Endodermal cell (in vitro differentiated cells): ENCODE data around the gene AGXT2. TPM values are rescaled to one million over a fixed set of nuclear protein-coding genes. Genes with fewer than 3 reads are reported as not detected.

ENCODE experiments used
- DNase-seq: peaks from one replicate; pipeline ENCODE4 v3.0.0-alpha.2; 2017
- H3K27ac ChIP-seq: 2 replicates; pipeline ENCODE4 v1.5.1; 2013; ENCODE audit warnings: mild to moderate bottlenecking, low read depth, low read length, moderate library complexity
- H3K27me3 ChIP-seq: 2 replicates; pipeline ENCODE4 v1.6.1; 2013; ENCODE audit warnings: mild to moderate bottlenecking, low read length, moderate library complexity; ENCODE audit not compliant: insufficient read depth, control insufficient read depth, poor library complexity, severe bottlenecking
- H3K36me3 ChIP-seq: 2 replicates; pipeline ENCODE4 v1.7.0; 2013; ENCODE audit warnings: mild to moderate bottlenecking, low read length, moderate library complexity; ENCODE audit not compliant: control insufficient read depth, insufficient read depth
- H3K4me1 ChIP-seq: one replicate; pipeline ENCODE4 v1.7.0; 2013; ENCODE audit warnings: low read length; ENCODE audit not compliant: control insufficient read depth, insufficient read depth
- H3K4me3 ChIP-seq: 2 replicates; pipeline ENCODE4 v1.5.1; 2013; ENCODE audit warnings: mild to moderate bottlenecking, low read length, moderate library complexity
- H3K9ac ChIP-seq: 2 replicates; pipeline ENCODE4 v1.6.1; 2013; ENCODE audit warnings: mild to moderate bottlenecking, low read length, moderate library complexity; ENCODE audit not compliant: poor library complexity, severe bottlenecking; ENCODE audit errors: extremely low read depth
- H3K9me3 ChIP-seq: 2 replicates; pipeline ENCODE4 v1.6.1; 2013; ENCODE audit warnings: mild to moderate bottlenecking, low read length, moderate library complexity; ENCODE audit not compliant: control insufficient read depth
- H3K27ac Mint-ChIP-seq: 2 replicates; pipeline ENCODE4 v1.8.0; 2020; ENCODE audit warnings: mixed read lengths
- H3K27me3 Mint-ChIP-seq: 2 replicates; pipeline ENCODE4 v1.8.0; 2021; ENCODE audit warnings: mild to moderate bottlenecking, mixed read lengths; ENCODE audit not compliant: insufficient read depth
- H3K36me3 Mint-ChIP-seq: 2 replicates; pipeline ENCODE4 v1.8.0; 2020; ENCODE audit warnings: low read depth, mixed read lengths
- H3K4me1 Mint-ChIP-seq: 2 replicates; pipeline ENCODE4 v1.8.0; 2020; ENCODE audit warnings: mixed read lengths
- H3K4me3 Mint-ChIP-seq: 2 replicates; pipeline ENCODE4 v1.8.0; 2020; ENCODE audit warnings: mild to moderate bottlenecking, moderate library complexity, mixed read lengths
- H3K9me3 Mint-ChIP-seq: 2 replicates; pipeline ENCODE4 v1.8.0; 2020; ENCODE audit warnings: mild to moderate bottlenecking, mixed read lengths
- WGBS, 2 experiments: methylation state at CpG; one replicate each; pipeline versions ENCODE4 v1.1.5 to v1.1.7; 2013; ENCODE audit warnings: missing lambda C conversion rate in 2 of 2, mixed read lengths in 1 of 2; ENCODE audit not compliant: insufficient coverage in 1 of 2, insufficient read length in 1 of 2; 5-methylcytosine and 5-hydroxymethylcytosine counted together
- total RNA-seq, 2 donors: library from RNA; stranded (reverse); fragmentation: NEBNext Ultra II Directional in 1 of 2; extraction: Animal tissue kit (Norgen Biotek cat#: 25700) in 1 of 2; gene quantifications; 2 replicates in 1 of 2; 3 replicates in 1 of 2; pipeline ENCODE4 v1.2.1, GENCODE V29; 2021
- TF ChIP-seq, protein P1 (sequence below): fragments of 200-600 bp; sonication (generic); conservative IDR thresholded peaks from 2 replicates; pipeline ENCODE4 v1.5.0; 2021; ENCODE audit warnings: antibody characterized with exemption, mild to moderate bottlenecking

Gene AGXT2
- total RNA-seq, 2 donors from 2014 or later: not detected

DNA sequence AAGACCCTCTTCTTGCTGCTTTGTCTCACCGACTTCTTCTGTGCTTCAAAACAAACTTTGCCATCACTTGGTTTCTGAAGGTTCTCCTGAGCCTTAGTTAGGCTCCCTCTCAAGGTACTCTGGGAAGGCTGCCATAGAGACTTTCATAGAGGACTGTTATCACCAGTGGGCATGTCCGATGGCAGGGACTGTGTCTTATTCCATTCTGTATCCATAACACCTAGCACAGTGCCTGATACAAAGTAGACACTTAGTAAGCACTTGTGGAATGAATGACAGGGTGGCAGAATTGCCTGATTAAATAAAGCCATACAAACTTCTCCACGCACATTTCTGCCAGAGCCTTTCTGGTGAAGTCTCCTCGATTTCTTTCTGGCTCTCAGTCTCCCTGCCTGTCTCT lies 32.7 kb downstream of the AGXT2 start:
- H3K27me3 Mint-ChIP-seq: no peaks in the 10 kb centered on the region
- DNase-seq: no peak
- Histone ChIP-seq H3K9me3 (no peaks in the 10 kb centered on the region), H3K9ac (no peak overlapping the region), H3K4me1 (peaks cover 5% of the 10 kb centered on the region), H3K27ac (no peak overlapping the region), H3K36me3 (no peaks in the 10 kb centered on the region), H3K27me3 (no peaks in the 10 kb centered on the region), H3K4me3 (no peak overlapping the region)
- no peaks in the 10 kb centered on the region for H3K9me3 Mint-ChIP-seq
- no peak overlapping the region for H3K4me3 Mint-ChIP-seq
- no peak overlapping the region for H3K27ac Mint-ChIP-seq
- H3K4me1 Mint-ChIP-seq: peaks cover under 1% of the 10 kb centered on the region
- H3K36me3 Mint-ChIP-seq: no peaks in the 10 kb centered on the region
- WGBS, 2 experiments: 75 to 81% methylated on average over 2 to 4 of the region's 4 CpGs
- TF ChIP-seq, protein P1, sequence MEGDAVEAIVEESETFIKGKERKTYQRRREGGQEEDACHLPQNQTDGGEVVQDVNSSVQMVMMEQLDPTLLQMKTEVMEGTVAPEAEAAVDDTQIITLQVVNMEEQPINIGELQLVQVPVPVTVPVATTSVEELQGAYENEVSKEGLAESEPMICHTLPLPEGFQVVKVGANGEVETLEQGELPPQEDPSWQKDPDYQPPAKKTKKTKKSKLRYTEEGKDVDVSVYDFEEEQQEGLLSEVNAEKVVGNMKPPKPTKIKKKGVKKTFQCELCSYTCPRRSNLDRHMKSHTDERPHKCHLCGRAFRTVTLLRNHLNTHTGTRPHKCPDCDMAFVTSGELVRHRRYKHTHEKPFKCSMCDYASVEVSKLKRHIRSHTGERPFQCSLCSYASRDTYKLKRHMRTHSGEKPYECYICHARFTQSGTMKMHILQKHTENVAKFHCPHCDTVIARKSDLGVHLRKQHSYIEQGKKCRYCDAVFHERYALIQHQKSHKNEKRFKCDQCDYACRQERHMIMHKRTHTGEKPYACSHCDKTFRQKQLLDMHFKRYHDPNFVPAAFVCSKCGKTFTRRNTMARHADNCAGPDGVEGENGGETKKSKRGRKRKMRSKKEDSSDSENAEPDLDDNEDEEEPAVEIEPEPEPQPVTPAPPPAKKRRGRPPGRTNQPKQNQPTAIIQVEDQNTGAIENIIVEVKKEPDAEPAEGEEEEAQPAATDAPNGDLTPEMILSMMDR: no peak

DNA sequence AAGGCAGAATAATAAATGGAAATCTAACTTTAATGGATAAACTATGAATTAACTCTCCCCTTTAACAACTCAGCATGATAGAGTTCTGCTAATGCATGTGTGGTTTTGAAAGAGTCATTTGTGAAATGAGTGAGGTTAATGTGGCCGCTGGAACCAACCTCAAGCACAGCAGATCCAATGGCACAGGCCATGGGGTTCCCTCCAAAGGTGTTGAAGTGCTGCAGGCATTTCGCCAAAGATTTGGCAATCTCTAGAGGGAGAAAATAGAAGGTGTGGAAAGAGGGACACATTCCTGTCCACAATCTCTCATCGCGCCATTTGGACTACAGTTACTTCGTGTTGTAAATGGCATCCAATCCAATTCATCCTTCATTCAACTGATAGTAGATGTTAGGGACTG lies 35.0 kb downstream of the AGXT2 start:
- Mint-ChIP-seq H3K27ac (no peak overlapping the region), H3K9me3 (peaks cover under 1% of the 10 kb centered on the region), H3K4me3 (no peak overlapping the region), H3K4me1 (peaks cover 11% of the 10 kb centered on the region), H3K36me3 (no peaks in the 10 kb centered on the region), H3K27me3 (peaks cover under 1% of the 10 kb centered on the region)
- Histone ChIP-seq H3K4me3 (no peak overlapping the region), H3K27ac (no peak overlapping the region), H3K4me1 (peaks cover 8% of the 10 kb centered on the region), H3K9ac (no peak overlapping the region), H3K27me3 (no peaks in the 10 kb centered on the region), H3K36me3 (no peaks in the 10 kb centered on the region), H3K9me3 (peaks cover 5% of the 10 kb centered on the region)
- 98 to 100% methylated on average over 1 to 5 of the region's 5 CpGs for WGBS, 2 experiments
- no peak for DNase-seq
- TF ChIP-seq, protein P1: no peak

DNA sequence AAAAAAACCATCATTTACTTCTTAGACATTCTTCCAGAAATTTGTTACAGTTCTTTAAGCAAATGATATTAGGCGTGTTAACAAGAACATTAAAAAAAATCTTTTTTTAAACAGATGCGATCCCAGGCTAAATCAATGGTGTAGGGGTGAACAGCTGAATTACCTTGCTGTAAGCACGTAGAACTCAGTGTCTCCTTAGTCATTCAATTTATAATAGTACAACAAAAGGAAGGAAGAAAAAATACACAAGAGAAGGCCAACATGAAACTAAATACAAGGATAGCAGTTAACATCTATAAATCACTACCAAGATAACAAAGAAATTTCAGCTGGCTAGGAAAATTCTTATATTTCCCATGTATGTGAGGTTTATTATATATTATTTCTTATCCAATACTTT lies 35.4 kb downstream of the AGXT2 start:
- TF ChIP-seq, protein P1: no peak
- no peak overlapping the region for H3K27ac ChIP-seq
- H3K9me3 Mint-ChIP-seq: peaks cover 3% of the 10 kb centered on the region
- no peaks in the 10 kb centered on the region for H3K36me3 ChIP-seq
- H3K4me1 Mint-ChIP-seq: peaks cover 11% of the 10 kb centered on the region
- WGBS, 2 experiments: 83 to 100% methylated on average over 1 to 3 of the region's 3 CpGs
- no peak overlapping the region for H3K9ac ChIP-seq
- no peak for DNase-seq
- H3K4me1 ChIP-seq: peaks cover 8% of the 10 kb centered on the region
- H3K27ac Mint-ChIP-seq: no peak overlapping the region
- H3K9me3 ChIP-seq: peaks cover 9% of the 10 kb centered on the region
- no peak overlapping the region for H3K4me3 Mint-ChIP-seq
- no peaks in the 10 kb centered on the region for H3K36me3 Mint-ChIP-seq
- H3K27me3 Mint-ChIP-seq: peaks cover 2% of the 10 kb centered on the region
- no peak overlapping the region for H3K4me3 ChIP-seq
- no peaks in the 10 kb centered on the region for H3K27me3 ChIP-seq
